ENCODE measurements around the gene HSF2. TPM values are rescaled to one million over a fixed set of nuclear protein-coding genes. Genes with fewer than 3 reads are reported as not detected.
"Not testable (repeated sequence)": the region's sequence is repeated elsewhere in the genome, so short reads cannot be mapped to it uniquely, and the experiment has no call there.

Gene HSF2
- total RNA-seq, 2 experiments from 2014 or later = 16.0 to 18.5 TPM

DNA sequence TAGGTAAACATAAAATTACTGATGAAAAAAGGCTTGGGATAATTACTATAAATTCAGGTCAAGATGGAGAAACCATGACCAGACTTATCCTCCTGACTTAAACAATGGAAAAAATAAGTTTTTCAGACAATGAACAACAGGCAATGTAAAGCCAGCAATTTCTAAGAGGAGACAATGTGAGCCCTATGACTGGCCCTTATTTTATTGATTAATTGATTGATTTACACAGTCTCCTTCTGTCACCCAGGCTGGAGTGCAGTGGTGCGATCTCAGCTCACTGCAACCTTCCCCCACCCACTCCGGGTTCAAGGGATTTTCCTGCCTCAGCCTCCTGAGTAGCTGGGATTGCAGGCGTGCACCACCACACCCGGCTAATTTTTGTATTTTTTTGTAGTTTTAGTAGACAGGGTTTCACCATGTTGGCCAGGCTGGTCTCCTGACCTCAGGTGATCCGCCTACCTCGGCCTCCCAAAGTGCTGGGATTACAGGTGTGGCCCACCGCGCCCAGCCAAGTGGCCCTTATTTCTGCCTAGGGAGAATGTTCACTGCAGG, 60.5 kb downstream of the HSF2 start:
- DNase-seq; H3K9me3 Mint-ChIP-seq; intact Hi-C loops (cut with micrococcal nuclease); H3K4me3 Mint-ChIP-seq; H3K27me3 Mint-ChIP-seq; CTCF ChIA-PET: not testable (repeated sequence)
- H3K36me3 Mint-ChIP-seq = peaks cover 21% of the 10 kb centered on the region
- POLR2A ChIA-PET = interaction anchor here (1.6 kb wide), 1 partner anchor 11 kb away, joined by 5 read pairs; no protein-coding TSS in a partner anchor
- peak overlapping the region; percentile 59 for H3K27ac Mint-ChIP-seq
- peaks cover 72% of the 10 kb centered on the region for H3K4me1 Mint-ChIP-seq (ENCODE audit: low read depth)

DNA sequence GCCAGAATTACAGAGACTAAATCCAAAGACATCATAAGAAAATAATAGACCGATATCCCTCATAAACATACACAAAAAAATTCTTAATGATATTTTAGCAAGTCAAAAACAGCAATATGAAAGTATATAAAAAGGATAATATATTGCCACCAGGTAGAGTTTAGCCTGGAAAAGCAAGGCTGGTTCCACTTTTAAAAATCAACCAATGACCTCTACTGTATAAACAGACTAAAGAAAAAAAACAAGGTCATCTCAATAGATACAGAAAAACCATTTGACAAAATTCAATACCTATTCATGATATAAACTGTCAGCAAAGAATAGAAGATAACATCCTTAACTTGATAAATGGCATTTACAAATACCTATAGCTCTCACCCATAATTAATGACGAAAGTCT, 62.4 kb downstream of the HSF2 start:
- Mint-ChIP-seq H3K27me3 (no peaks in the 10 kb centered on the region), H3K4me1 (ENCODE audit: low read depth) (peaks cover 81% of the 10 kb centered on the region), H3K4me3 (no peak overlapping the region), H3K9me3 (no peaks in the 10 kb centered on the region), H3K27ac (peak overlapping the region; percentile 23), H3K36me3 (peaks cover 23% of the 10 kb centered on the region)
- intact Hi-C loops (cut with micrococcal nuclease) = no loop called here
- ChIA-PET CTCF (no interaction called here), POLR2A (no interaction called here)
- DNase-seq = no peak

DNA sequence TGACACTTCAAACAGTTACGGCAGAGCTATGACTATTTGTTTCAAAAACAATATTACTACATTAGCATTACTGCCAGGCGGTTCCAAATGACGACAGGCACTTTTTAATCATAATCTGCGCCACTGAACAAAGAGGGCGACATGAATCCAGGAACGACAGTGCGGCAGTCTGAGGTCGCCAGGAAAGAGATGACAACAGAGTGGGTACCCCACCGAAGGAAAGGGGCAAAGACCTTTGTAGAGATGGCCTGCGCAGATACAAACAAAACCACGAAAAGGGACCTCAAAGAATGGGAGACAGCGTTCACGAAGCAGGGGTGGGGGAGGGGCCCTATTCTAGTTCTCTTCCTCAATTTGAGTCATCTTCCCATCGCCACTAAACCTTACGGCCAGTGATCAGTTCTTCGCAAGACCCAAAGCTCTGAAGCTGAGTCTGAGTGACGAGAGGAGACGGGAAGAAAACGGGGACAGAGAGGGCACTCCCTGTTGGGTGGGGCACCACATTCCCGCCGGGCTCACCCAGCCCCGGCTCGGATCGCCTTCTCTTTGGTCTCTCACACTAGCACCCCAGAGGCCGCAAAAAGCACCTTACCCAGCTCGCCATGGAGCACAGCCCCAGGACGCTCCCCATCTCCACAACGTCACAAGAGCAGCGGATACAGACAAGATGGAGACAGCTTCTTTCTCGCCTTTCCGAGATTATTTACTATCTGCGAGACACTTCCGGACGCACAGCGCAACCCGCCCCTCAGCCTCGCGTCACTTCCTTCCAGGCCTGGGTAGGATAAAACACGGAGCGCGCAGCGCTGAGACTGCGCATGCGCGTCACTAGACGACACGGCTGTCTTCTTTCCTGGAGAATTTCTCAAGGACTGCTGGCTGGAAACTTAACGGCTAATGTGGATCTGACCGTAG, 71.9 kb downstream of the HSF2 start, which contains the start of gene SERINC1:
Gene SERINC1, minus strand, starts transcription at position 701 of the 915 bp plus-strand sequence. Its CDS starts 70 bp downstream, at position 631.
- peaks cover 39% of the 10 kb centered on the region for H3K4me1 Mint-ChIP-seq (ENCODE audit: low read depth)
- peak within 1 kb of the TSS; percentile 100 for H3K27ac Mint-ChIP-seq
- peak; percentile 95 for DNase-seq
- ChIA-PET CTCF (interaction anchor here (1.1 to 4.9 kb wide), 2 partner anchors 20 to 59 kb away, joined by 8 to 41 read pairs; no protein-coding TSS in a partner anchor), POLR2A (interaction anchor here (0.5 to 2.5 kb wide), 12 partner anchors 12 to 318 kb away, joined by 3 to 11 read pairs (median 3); partner anchors contain the start of gene HSF2)
- H3K27me3 Mint-ChIP-seq = no peaks in the 10 kb centered on the region
- H3K36me3 Mint-ChIP-seq = peaks cover 13% of the 10 kb centered on the region
- peak within 1 kb of the TSS; percentile 100 for H3K4me3 Mint-ChIP-seq
- no peaks in the 10 kb centered on the region for H3K9me3 Mint-ChIP-seq
- intact Hi-C loops (cut with micrococcal nuclease) = loop anchor here (1.0 to 10.0 kb wide), 8 partner anchors 39 to 1137 kb away; partner anchors contain the start of genes HSF2 and TBC1D32

DNA sequence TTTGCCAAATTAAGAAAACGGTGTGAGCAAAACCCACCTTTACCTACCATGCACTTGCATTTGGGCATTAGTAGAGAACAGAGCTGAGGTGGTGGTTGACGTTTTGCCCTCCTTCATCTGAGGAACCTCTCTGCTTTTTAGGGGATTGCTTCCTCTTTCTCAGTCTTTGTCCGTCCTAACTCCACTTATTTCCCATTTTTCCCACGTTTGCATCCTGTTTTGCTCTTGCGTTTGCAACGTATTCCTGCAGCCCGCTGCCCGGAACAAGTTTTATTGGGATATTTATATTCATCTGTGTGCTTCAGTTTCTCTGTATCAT, 72.5 kb downstream of the HSF2 start:
- POLR2A ChIA-PET = interaction anchor here (0.9 to 2.5 kb wide), 4 partner anchors 73 to 318 kb away, joined by 3 to 11 read pairs (median 6); partner anchors contain the start of gene HSF2
- DNase-seq = no peak
- Mint-ChIP-seq H3K4me1 (ENCODE audit: low read depth) (peaks cover 33% of the 10 kb centered on the region), H3K9me3 (no peaks in the 10 kb centered on the region), H3K36me3 (peaks cover 11% of the 10 kb centered on the region), H3K4me3 (peak overlapping the region; percentile 100), H3K27me3 (no peaks in the 10 kb centered on the region), H3K27ac (peak overlapping the region; percentile 100)
- intact Hi-C loops (cut with micrococcal nuclease) = loop anchor here (10.0 kb wide), 3 partner anchors 133 to 843 kb away; no protein-coding TSS in a partner anchor
- CTCF ChIA-PET = interaction anchor here (1.1 to 4.9 kb wide), 2 partner anchors 20 to 58 kb away, joined by 8 to 41 read pairs; no protein-coding TSS in a partner anchor

DNA sequence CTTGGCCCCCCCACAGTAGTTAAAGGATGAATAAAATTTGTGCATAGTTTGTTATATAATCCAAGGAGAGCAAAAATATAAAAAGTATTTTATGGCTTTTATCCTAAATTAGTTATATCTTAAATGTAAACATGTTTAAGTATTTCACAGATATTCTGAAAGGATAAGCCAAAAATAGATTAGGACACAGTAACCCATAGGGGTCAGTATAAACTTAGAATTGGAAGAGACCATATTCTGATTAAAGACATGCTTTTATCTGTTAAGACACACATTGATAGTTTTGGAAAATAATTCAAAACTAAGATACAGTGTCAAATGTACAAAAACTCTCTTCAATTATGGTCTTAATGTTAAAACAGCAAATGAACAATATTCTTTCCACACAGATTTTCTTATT, 76.7 kb downstream of the HSF2 start:
- Mint-ChIP-seq H3K36me3 (peaks cover 5% of the 10 kb centered on the region), H3K4me1 (ENCODE audit: low read depth) (no peaks in the 10 kb centered on the region), H3K27me3 (no peaks in the 10 kb centered on the region), H3K4me3 (no peak overlapping the region), H3K27ac (no peak overlapping the region), H3K9me3 (no peaks in the 10 kb centered on the region)
- ChIA-PET POLR2A (no interaction called here), CTCF (interaction anchor here (4.9 kb wide), 1 partner anchor 54 kb away, joined by 41 read pairs; no protein-coding TSS in a partner anchor)
- DNase-seq = no peak
- intact Hi-C loops (cut with micrococcal nuclease) = loop anchor here (1.0 to 10.0 kb wide), 4 partner anchors 54 to 839 kb away; no protein-coding TSS in a partner anchor

DNA sequence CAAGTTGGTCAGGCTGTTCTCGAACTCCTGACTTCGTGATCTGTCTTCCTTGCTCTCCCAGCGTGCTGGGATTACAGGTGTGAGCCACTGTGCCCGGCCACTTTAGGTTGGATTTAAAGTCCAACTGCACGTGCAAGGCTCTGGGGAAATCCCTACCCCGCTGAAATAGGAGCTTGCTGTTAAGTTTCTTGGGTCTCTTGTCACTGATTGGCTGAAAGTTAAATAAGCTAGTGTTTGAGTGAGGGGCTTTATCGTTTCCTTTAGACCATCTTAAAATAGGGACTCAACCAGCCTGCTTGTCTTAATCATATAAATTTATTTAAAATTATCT, 83.3 kb downstream of the HSF2 start:
- no peaks in the 10 kb centered on the region for H3K36me3 Mint-ChIP-seq
- H3K27ac Mint-ChIP-seq = no peak overlapping the region
- no peaks in the 10 kb centered on the region for H3K9me3 Mint-ChIP-seq
- ChIA-PET POLR2A (no interaction called here), CTCF (interaction anchor here (1.1 to 2.0 kb wide), 3 partner anchors 8 to 47 kb away, joined by 4 to 10 read pairs (median 5); no protein-coding TSS in a partner anchor)
- no peaks in the 10 kb centered on the region for H3K27me3 Mint-ChIP-seq
- no peak overlapping the region for H3K4me3 Mint-ChIP-seq
- intact Hi-C loops (cut with micrococcal nuclease) = no loop called here
- no peak for DNase-seq
- no peaks in the 10 kb centered on the region for H3K4me1 Mint-ChIP-seq (ENCODE audit: low read depth)

Other genes starting within 250 kb of the HSF2 start
- 10 to 100 TPM; 48.2 to 51.1 TPM for gene SERINC1, start 72.2 kb downstream of the HSF2 start, total RNA-seq
- under 1 TPM; 0.48 to 0.52 TPM for gene PKIB, start 210.8 kb downstream of the HSF2 start, total RNA-seq